ENCODE measurements around the gene KHNYN.

DNA sequence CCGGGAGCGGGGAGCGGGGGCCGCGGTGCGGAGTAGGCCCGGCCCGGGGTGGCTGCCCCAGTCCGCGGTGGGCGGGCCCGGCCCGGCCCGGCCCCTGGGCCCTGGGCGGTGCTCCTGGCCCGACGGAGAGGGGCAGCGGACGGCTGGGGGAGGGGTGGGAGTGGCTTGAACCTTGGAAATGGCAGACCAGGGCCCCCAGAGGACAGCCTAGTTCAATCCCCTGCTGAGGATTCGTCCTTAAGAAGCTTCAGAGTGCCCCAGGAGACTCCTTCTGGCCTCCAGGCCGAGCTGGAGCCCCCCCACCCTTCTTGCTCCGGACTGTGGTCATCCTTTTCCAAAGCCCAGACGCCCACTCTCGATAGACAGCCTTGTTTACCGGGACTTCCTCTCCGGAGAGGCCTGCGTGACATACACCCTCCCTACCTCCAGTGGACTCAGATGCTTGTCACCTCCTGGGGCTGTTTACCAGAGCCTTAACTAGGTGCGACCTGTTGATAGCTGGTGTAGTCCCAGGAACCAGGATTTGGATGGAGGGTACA lies 458 bp downstream of the KHNYN start:
- TF ChIP-seq CTCF (IDR thresholded peaks at IDR 0.05) (no peak), POLR2A (IDR thresholded peaks at IDR 0.05) (peak in 1 of 2 donors; percentile 20)
